HG03159 (cell line): ENCODE measurements around the gene TPM1.

Experiments
- ATAC-seq: cut with Tn5 transposase; IDR thresholded peaks from one replicate; pipeline ENCODE4 v1.9.1; 2021; ENCODE audit warnings: mild to moderate bottlenecking, moderate library complexity; ENCODE audit not compliant: unreplicated experiment

TPM1 gene

DNA sequence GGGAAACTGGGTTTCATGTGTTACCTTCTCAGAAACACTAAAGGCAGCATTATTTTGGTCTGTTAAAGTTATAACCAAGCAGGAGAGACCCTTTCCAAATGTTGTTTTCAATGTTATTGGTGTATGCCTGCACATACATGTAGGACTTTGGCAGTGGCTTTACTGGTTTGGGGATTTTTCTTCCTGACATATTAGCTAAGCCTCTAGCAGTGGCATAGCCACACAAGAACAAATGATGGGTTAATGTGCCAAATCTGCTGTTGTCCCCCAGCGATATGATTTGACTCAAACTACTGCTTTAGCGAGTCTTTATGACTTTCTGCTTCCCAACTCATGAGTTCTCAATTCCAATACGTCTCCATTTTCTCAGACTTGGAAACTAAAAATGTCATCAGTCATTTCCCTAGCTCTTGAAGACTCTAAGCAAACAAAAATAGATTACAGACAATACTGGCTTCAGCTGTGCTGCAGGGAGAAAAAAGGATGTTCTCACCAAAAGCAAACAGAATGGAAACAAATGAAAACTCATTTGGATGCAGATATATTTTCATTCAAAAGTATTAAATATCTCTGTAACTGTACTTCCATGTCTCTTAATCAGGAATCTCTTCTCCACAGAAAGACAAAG is 29.6 kb downstream of the TPM1 start:
- ATAC-seq: no peak

DNA sequence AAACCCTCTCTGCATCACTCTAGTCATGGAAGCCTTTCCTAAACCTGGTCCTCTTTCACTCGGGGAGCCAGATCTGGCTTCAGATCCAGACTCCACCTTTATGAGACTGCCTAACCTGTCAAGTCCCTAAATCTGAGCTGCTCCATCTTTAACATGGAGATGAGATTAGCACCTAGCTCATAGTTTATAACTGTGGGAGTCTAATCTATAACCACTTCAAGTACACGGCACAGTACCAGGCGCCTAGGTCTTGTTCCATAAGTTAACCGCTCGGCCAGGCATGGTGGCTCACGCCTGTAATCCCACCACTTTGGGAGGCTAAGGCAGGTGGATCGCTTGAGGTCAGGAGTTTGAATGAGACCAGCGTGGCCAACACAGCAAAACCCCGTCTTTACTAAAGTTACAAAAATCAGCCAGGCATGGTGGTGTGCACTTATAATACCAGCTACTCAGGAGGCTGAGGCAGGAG is 30.3 kb downstream of the TPM1 start:
- ATAC-seq: no peak

DNA sequence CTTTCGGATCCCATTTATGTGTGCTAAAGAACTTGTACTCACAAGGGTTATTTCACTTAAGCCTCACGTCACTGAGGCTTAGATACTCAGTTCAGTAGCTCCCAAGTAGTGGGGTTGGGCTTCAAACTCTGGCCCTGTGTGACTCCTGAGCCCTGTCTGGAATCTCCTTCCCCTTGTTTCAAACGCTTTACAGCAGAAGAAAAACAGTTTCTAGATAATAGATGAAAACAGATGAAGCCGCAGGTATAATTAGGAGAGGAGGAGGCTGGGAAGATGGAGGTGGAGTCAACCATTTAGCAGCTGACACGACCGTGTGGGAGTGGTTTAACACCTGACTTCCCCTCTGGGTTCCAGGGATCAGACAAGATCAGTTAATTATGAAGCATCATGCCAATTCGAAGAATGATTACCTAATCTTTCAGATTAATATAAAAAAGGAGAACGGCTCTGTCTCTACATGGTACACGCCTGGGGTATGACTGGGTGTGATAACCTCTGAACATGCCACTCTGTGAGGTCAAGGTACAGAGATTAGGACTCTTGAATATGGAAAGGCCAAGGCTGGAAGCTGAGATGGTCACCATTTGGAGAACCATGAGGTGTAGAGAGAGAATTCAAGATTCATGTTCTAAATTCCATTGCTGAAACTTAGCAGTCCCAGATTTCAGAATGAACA is 31.1 kb downstream of the TPM1 start:
- ATAC-seq: no peak

DNA sequence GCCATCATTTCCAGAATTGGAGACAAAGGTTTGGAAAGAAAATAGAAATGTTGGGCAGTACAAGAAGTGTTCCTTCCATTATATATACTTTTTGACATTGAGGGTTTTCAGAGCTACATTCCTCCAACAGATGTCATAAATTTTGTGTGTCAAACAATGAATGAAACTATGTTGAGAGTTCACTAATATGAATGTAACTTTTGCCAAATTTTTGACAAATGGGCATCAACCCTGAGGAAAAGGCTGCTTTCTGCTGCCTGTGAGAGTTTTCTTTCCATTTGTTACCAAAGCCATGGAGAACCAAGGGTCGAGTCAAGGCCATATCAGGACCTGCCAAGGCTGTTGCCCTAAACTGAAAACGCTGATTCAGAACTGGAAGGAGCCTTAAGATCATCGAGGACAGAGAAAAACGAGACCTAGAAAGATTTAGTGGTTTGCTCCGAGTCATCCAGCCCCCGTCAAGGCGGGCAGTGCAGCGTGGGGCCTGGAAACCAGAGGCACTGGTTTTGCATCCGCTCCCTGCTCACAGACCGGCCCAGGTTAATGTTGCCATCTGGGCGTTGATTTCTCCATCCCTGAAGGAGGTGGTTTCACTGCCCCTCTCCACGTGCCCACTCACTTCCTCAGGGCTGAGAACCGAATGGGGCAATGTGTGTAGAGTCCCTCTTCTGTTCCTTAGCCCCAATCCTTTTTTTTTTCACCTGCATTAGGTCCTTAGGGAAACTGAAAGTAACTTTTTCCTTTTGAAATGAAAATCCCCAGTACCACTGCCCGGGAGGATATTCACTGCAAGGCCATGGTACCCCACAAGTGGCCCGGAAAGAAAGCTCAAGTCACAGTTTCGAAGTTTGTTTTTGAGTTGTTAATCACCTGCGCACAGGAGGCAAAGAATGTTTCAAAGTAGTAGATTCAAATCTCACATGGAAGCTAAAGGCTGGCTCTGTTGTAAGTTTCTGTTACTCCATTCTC is 32.8 kb downstream of the TPM1 start:
- no peak for ATAC-seq

DNA sequence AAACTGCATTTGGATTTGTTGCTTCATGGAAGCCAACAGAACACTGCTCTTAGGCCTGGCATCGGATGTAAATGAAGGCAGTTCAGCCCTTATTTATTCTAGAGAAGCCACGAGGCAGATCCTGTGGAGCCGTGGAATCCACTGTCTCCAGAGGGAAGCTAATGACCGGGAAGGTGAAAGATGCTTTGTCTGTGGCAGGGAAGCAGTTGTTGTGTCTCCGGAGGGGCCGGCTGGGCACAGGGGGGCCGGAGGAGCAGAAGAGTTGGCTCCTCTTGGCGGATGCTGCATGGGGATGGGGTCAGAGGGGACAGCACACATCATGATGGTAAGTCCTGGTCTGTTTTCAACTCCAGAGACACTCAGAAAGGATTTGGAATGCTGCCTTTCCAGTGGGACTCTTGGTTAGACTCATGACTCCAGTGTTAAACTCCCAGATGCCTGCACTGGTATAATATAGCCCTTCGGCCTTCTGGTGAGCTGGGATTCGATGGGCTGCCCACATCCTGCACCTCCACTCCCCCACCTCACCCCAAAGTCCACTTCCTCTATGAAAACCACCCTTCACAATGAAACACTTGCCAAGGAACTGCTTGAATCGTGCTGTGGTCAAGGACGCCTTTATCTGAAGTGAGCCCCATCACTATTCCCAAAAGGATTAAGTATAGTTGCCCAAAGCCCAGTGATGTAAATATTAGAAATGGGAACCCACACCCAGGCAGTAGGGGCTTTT is 33.6 kb downstream of the TPM1 start:
- no peak for ATAC-seq

DNA sequence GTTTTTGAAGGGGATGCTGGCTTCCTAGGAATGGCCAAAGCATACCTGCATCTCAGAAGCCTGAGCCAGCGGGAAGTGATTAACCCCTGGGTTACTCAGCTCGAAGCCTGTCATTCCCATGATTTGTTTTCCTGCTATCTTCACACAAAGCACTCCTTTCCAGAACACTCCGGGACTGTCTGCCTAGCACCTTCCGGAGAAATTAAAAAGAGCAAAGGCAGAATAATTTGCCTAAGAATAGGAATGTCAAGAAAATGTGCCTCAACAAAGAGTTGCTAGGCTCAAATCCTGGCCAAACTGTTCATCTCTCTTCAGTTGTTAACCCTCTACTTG is 34.1 kb downstream of the TPM1 start:
- no peak for ATAC-seq

DNA sequence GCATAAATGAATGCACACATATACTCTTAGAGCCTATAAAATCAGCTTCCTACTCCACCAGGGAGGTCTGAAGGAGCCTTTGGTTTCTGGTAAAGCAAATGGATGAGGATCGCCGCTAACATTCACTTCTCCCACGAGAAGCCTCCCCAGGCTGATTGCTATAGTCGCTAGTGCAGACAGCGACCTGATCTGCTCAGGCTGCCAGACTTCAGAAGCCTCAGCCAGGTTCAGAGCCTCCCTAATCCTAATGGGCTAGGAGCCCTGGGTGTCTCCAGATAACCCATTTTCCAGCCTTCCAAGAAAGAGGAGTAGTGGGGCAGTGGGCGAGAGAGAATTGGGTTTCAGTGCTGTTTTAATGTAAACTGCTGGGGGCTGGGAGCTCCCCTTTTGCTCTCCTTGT is 35.4 kb downstream of the TPM1 start:
- ATAC-seq: no peak

DNA sequence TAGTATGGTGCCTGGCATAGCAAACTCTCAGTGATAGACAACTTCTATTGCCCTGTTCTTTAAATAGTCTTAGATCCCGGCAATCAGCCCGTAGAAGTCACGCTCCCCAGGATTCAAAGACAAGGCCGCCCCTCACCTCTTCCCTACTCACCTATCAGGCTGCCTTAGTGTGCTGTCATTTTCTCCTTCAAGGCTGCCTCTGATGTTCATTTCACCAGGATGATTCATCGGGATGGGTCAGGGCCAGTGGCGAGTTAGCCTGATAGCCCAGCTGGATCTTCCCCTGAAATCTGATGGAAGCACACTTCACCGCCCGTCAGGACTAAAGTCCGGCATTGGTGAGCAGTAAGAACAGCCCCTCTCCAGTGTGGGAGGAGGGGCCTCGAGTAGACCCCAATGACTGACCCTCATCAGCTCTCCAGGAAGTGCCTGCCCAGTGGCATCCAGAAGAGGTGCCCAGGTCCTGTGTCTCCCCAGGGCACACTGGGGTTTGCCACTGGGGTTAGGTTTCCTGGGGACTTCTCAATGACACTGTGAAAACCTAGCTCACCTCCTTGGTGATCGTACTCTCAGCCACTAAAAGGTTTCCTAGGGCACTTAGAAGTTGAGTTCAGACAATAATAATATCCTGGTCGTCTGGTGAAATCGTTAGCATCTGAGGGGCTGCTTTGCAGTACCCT is 37.5 kb downstream of the TPM1 start:
- ATAC-seq: no peak

DNA sequence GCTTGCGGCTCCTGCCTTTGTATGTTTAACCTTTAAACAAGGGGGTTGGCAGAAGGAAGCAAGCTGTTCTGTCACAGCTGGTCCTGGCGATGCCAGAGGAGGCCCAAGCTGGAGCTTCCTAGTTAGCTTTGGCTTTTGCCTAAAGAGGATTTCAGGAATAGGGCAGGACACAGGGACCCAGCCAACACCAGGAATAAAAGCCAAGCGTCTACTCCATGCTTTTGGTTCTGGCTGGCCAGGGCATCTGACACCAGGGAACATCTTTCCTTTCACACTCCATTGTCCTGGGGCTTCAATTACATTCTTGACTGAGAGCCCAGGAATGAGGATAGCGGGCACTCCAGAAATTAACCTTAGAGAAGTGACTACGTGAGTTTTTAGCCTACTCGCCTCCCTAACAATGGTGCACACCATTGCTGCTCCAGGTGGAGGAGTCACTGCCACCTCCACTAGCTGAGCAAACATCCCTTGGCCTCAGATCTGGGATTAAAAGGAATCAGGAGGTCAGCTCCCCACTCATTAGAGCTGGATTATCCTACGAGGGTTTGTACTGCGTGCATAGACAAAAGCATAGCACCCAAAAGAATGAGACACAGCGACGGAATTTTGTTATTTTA is 38.2 kb downstream of the TPM1 start:
- ATAC-seq: no peak

DNA sequence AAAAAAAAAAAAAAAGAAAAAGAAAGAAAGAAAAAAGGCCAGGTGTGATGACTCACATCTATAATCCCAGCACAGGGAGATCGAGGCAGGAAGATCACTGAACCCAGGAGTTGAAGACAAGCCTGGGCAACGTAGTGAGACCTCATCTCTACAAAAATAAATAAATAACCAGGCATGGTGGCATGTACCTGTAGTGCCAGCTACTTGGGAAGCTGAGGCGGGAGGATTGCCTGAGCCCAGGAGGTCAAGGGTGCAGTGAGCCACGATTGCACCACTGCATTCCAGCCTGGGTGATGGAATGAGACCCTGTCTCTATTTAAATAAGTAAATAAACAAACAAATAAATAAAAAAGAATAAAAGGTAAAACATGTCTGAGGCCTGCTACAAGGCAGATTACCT is 39.8 kb downstream of the TPM1 start:
- ATAC-seq: no peak

DNA sequence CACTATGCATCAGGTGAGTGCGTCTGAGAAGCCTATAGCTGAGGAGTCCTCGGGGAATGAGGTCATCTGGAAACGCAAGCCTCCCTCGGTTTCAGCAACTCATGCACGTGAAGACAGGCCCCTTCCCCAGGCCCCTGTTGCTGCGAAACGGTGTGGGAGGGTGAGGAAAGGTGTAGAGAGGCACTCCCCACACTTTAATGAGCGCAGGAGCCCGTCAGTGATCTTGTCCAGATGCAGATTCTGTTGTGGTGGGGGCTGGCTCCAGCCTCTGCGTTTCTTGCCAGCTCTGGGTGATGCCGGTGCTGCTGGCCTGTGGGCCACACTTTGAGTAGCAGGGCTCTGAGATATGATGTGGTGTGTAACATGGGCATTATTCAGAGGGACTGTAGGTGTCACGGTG is 40.5 kb downstream of the TPM1 start:
- no peak for ATAC-seq

DNA sequence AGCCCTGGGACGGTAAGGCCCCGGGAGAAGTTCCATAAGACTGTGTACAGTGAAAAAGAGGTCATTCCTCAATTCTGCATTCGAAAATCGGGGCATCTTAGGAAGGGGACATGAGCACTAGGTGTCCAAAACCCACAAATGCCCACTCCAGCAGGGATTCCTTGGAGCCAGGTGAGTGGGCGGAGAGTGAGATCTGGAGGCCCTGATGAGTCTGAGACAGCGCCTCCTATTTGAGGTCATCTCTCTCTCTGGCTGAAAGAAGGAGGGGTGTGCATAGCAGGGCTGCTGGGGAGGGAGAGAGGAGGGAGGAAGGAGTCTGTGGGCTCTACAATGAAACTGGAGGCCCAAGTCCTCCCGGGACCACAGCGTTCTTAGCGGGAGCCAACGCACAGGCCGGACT is 41.0 kb downstream of the TPM1 start:
- no peak for ATAC-seq

DNA sequence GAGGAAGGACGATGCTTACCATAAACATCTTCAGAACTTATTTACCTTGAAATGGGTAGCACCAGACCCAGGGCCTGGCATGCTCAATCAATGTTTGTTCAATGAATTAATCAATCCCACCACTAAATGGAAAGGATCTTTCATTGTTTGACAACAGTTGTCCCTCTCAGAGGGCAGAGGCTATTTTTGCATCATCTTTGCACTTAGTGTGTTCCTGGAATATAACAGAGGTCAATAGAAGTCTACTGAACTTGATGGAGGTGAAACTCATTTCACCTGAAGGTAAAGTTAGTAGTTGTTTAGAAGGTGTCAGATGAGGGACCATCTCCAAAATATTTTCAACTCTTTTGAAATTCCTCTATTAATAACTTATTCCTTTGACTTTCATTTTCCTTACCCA is 42.3 kb downstream of the TPM1 start:
- ATAC-seq: no peak

DNA sequence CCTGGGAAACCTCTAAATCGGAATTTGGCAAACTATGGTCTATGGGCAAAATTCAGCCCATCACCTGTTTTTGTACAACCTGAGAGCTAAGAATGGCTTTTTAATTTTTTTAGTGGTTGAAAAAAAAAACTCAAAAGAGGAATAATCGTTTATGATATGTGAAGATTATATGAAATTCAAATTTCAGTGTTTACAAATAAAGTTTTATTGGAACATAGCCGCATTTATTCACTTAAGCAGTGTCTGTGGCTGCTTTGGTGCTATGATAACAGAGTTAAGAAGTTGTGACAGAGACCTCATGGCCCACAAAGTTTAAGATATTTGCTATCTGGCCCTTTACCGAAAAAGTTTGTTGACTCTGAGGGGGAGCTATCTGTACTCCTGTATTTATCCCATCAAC is 42.7 kb downstream of the TPM1 start:
- ATAC-seq: no peak

DNA sequence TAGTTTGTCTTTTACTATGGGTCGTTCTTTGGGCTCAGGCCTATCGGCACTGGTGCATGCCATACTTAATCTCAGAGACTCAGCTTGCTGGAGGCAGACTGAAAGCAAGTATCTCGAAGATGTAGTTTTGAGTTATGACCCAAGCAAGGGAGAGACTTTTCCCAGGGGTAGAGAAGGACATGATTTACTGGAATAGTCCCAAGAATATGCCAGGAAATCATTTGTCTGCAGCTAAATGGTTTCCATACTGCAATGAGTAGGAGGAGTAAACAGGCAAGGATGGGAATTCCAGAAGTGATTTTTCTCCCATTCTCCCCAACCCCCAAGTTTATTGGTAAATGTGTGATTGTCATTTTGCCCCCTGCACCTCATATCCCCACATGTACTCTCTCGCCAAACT is 43.7 kb downstream of the TPM1 start:
- no peak for ATAC-seq

DNA sequence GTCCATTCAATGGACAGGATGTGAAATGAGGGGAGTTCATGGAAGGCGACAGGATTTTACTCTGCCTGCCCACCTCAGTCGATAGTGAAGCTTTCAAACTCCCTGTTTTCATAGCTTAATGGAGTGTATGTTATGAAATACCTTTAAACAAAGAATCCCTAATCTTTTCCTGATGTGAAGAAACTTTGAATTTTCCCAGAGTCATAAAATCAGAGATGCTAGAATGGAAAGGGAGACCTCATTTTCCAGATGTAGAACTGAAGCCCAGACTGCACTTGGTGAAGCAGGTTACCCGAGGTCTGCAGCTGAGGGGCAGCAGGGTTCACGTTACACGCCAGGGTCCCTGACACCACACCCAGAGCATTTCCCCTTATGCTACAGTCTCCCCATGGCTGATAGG is 44.4 kb downstream of the TPM1 start:
- ATAC-seq: no peak

DNA sequence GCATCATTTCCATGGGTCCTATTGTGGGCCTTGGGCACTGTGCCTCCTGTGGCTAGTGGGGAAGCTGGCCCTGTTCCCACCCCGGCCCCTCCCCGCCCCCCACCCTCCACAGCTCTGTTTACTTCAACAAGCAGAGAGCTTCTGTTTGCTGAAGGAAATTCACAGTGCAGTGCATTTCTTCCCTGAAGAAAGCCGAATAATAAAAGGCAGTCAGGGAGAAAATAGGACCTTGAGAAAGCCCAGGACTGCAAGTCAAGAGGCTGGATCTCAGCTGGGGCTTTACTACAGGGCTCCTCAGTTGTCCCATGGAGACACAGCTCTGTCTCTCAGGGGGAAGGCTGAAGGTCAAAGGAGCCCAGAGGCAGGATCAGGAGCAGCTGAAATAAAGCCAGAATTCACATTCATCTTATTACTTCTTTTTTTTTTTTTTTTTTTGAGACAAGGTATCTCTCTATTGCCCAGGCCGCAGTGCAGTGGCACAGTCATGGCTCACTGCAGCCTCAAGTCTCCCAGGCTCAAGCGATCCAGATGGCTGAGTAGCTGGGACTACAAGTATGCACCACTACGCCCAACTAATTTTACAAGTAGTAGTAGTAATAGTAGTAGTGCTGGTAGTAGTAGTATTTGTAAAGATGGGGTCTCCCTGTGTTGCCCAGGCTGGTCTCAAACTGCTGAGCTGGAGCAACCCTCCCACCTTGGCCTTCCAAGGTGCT is 46.1 kb downstream of the TPM1 start:
- no peak for ATAC-seq

DNA sequence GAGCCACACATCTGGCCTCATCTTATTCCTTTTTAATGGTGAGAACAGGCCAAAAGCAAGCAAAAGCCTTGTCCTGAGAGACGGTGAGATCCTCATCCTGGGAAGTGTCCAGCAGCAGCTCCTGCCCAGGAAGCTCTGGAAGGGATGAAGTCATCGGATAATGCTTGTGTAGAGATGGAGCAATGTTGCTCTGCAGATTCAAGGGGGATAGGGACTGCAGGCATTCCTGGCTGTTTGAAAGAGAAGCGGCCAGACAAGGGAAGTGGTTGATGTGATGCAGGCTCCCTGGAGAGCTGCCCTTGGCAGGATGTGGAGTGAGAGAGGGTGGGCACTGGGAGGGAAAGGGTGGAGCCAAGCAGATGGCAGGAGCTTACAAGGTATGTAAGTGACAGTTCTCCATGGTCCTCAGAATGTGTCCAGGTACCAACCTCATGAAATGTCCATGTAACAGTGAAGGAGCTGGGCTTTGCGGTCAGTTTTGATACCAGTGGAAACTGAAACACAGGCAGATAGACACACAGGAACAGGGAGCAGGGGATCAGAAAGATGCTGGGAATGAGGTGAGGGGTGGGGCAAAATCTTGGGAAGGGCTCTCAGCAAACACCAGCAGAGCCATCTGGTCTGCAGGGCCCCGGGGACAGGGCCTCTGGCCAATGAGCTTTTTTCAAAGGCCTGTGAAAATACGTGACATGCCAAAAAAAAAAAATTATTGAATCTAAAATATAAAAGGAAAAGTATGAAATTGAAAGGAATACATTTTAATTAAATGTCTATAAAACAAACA is 46.9 kb downstream of the TPM1 start:
- ATAC-seq: no peak

DNA sequence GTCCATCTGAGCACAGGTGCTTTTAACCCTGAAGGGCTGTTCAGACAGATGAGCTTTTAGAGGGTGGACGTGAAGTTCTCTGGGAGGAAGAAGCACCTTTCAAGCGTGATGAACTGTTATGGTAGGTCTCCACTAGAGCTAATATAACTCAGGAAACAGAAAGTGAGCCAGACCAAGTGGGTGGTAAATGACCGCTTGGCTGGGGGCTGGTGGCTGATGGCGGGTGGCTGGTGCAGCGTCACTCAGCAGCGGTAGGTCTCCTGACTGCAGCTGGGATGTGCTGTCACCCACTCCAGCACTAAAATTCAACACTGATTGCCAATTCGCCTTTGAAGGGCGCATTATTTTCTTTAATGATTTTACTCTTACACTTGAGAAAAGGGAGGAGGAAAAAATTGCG is 47.9 kb downstream of the TPM1 start:
- no peak for ATAC-seq
